Measurements from ENCODE around the gene ATF6B. TPM values are rescaled to one million over a fixed set of nuclear protein-coding genes. Genes with fewer than 3 reads are reported as not detected.

Gene ATF6B
- total and polyA plus RNA-seq, 8 donors: 70.7 to 95.8 (median 85.8) TPM

GRCh38 chr6:32110632-32111031, 17.4 kb downstream of the ATF6B start:
- H3K27ac ChIP-seq: peak overlapping the region in 1 of 2 donors; percentile 63
- H3K4me3 ChIP-seq: no peak overlapping the region
- TF ChIP-seq CTCF (IDR thresholded peaks at IDR 0.05): no peak
- intact Hi-C loops (cut with DNase I): no loop called here
- peaks cover 0 to 38% of the 10 kb centered on the region in 2 donors for H3K27me3 ChIP-seq
- ATAC-seq (no peak), DNase-seq (no peak)
- H3K9me3 ChIP-seq: no peaks in the 10 kb centered on the region
- H3K36me3 ChIP-seq: peaks cover 0 to 17% of the 10 kb centered on the region in 2 donors
- H3K4me1 ChIP-seq: peaks cover 20 to 57% of the 10 kb centered on the region in 2 donors

GRCh38 chr6:32109765-32110160, 18.3 kb downstream of the ATF6B start:
- Histone ChIP-seq H3K27ac (peak overlapping the region in 1 of 2 donors; percentile 37), H3K9me3 (no peaks in the 10 kb centered on the region), H3K4me3 (no peak overlapping the region), H3K36me3 (peaks cover 0 to 10% of the 10 kb centered on the region in 2 donors), H3K27me3 (peaks cover 0 to 38% of the 10 kb centered on the region in 2 donors), H3K4me1 (peaks cover 20 to 57% of the 10 kb centered on the region in 2 donors)
- DNase-seq (no peak), ATAC-seq (no peak)
- intact Hi-C loops (cut with DNase I): no loop called here
- TF ChIP-seq CTCF (IDR thresholded peaks at IDR 0.05): no peak

- no peak for TF ChIP-seq CTCF (IDR thresholded peaks at IDR 0.05)
- H3K4me1 ChIP-seq: peaks cover 18 to 51% of the 10 kb centered on the region in 2 donors
- intact Hi-C loops (cut with DNase I): no loop called here
- H3K4me3 ChIP-seq: peak within 1 kb of the TSS; percentile 21 to 40
- peaks cover 0 to 42% of the 10 kb centered on the region in 2 donors for H3K27me3 ChIP-seq
- peak within 1 kb of the TSS; percentile 66 to 77 for H3K27ac ChIP-seq
- peak; percentile 5 for ATAC-seq
- no peak for DNase-seq
- no peaks in the 10 kb centered on the region for H3K9me3 ChIP-seq
- peaks cover 0 to 5% of the 10 kb centered on the region in 2 donors for H3K36me3 ChIP-seq
Measured at GRCh38 chr6:32109114-32109764, 18.8 kb downstream of the ATF6B start, which contains the start of gene TNXB. Gene TNXB, minus strand, starts transcription at chr6:32109338. Its CDS starts 11,140 bp downstream, at chr6:32098198.

GRCh38 chr6:32108727-32109113, 19.3 kb downstream of the ATF6B start:
- intact Hi-C loops (cut with DNase I): no loop called here
- Histone ChIP-seq H3K4me1 (peaks cover 13 to 46% of the 10 kb centered on the region in 2 donors), H3K27ac (peak overlapping the region; percentile 66 to 77), H3K36me3 (peaks cover 0 to 5% of the 10 kb centered on the region in 2 donors), H3K27me3 (peaks cover 0 to 44% of the 10 kb centered on the region in 2 donors), H3K4me3 (peak overlapping the region; percentile 21 to 40), H3K9me3 (no peaks in the 10 kb centered on the region)
- no peak for ATAC-seq
- DNase-seq: no peak
- TF ChIP-seq CTCF (IDR thresholded peaks at IDR 0.05): no peak

- DNase-seq (peak in 1 of 4 donors; percentile 76), ATAC-seq (peak; percentile 57)
- no peak for TF ChIP-seq CTCF (IDR thresholded peaks at IDR 0.05)
- Histone ChIP-seq H3K36me3 (peaks cover 0 to 5% of the 10 kb centered on the region in 2 donors), H3K4me1 (peaks cover 7 to 41% of the 10 kb centered on the region in 2 donors), H3K27me3 (peaks cover 0 to 44% of the 10 kb centered on the region in 2 donors), H3K27ac (peak overlapping the region; percentile 66 to 77), H3K4me3 (peak overlapping the region; percentile 21 to 40), H3K9me3 (no peaks in the 10 kb centered on the region)
- intact Hi-C loops (cut with DNase I): no loop called here
Measured at GRCh38 chr6:32108094-32108627, 19.9 kb downstream of the ATF6B start.
